LNCAP (cell line): ENCODE data around the gene KCP.

Source experiments
- CTCF ChIP-seq: fragments of 450-650 bp; IDR thresholded peaks from 2 replicates; pipeline ENCODE4 v1.5.1; 2017; ENCODE audit warnings: mild to moderate bottlenecking

Gene KCP

GRCh38 chr7:128836729-128837348 is 73.7 kb downstream of the KCP start:
- TF ChIP-seq CTCF, result no peak

- TF ChIP-seq CTCF, result no peak
Observed at GRCh38 chr7:128835790-128836641, 74.5 kb downstream of the KCP start.

- no peak for TF ChIP-seq CTCF
Observed at GRCh38 chr7:128835231-128835751, 75.2 kb downstream of the KCP start.

- no peak for TF ChIP-seq CTCF
Observed at GRCh38 chr7:128833946-128834325, 76.6 kb downstream of the KCP start.

GRCh38 chr7:128833148-128833945 is 77.2 kb downstream of the KCP start:
- no peak for TF ChIP-seq CTCF

GRCh38 chr7:128832880-128833147 is 77.7 kb downstream of the KCP start:
- TF ChIP-seq CTCF, result no peak

GRCh38 chr7:128831994-128832879 is 78.3 kb downstream of the KCP start:
- TF ChIP-seq CTCF, result no peak
